NT2/D1 (cell line): ENCODE results near the gene PSTPIP2.

Experiments used
- YY1 ChIP-seq: IDR thresholded peaks from 2 replicates; pipeline ENCODE4 v1.6.1; 2011; ENCODE audit not compliant: insufficient read length, insufficient read depth
- ZNF274 ChIP-seq: IDR thresholded peaks from 2 replicates; pipeline ENCODE4 v1.6.1; 2011; ENCODE audit warnings: mild to moderate bottlenecking, low read depth, low read length

DNA sequence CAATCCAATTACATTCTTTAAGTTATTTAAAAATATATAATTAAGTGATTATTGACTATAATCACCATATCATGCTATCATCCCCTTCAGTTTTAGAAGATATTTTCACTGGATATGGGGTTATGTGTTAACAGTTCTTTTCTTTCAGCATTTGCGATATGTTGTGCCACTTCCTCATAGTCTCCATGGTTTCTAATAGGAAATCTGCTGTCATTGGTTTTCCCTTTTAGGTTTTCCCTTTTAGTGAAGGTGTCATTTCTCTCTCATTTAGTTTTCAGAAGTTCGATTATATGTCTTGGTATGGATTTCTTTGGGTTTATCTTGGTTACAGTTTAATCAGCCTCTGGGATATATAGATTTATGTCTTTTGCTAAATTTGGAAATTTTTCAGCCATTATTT is 70.2 kb downstream of the PSTPIP2 start:
- TF ChIP-seq YY1 (no peak), ZNF274 (no peak)
